ENCODE data around the gene HGFAC.

HGFAC gene

GRCh38 chr4:3411676-3412075 lies 30.1 kb upstream of the HGFAC start:
- TF ChIP-seq CTCF (IDR thresholded peaks at IDR 0.05; ENCODE audit: borderline replicate concordance, control extremely low read depth, extremely low read depth, insufficient read depth, missing control alignments) = no peak
- no peak for DNase-seq (ENCODE audit: low spot score)
- in situ Hi-C loops (cut with MboI; ENCODE audit: low sequenced_read_pairs, unreplicated experiment) = no loop called here

GRCh38 chr4:3412257-3413020 lies 29.3 kb upstream of the HGFAC start:
- TF ChIP-seq CTCF (IDR thresholded peaks at IDR 0.05; ENCODE audit: borderline replicate concordance, control extremely low read depth, extremely low read depth, insufficient read depth, missing control alignments) = no peak
- no peak for DNase-seq (ENCODE audit: low spot score)
- in situ Hi-C loops (cut with MboI; ENCODE audit: low sequenced_read_pairs, unreplicated experiment) = no loop called here

GRCh38 chr4:3413217-3413671 lies 28.5 kb upstream of the HGFAC start:
- in situ Hi-C loops (cut with MboI; ENCODE audit: low sequenced_read_pairs, unreplicated experiment) = no loop called here

GRCh38 chr4:3413675-3414420 lies 27.9 kb upstream of the HGFAC start:
- DNase-seq (ENCODE audit: low spot score) = no peak
- no peak for TF ChIP-seq CTCF (IDR thresholded peaks at IDR 0.05; ENCODE audit: borderline replicate concordance, control extremely low read depth, extremely low read depth, insufficient read depth, missing control alignments)
- in situ Hi-C loops (cut with MboI; ENCODE audit: low sequenced_read_pairs, unreplicated experiment) = no loop called here

More at GRCh38 chr4:3413217-3413671, 28.5 kb upstream of the HGFAC start:
- DNase-seq (ENCODE audit: low spot score) = no peak
- no peak for TF ChIP-seq CTCF (IDR thresholded peaks at IDR 0.05; ENCODE audit: borderline replicate concordance, control extremely low read depth, extremely low read depth, insufficient read depth, missing control alignments)

- no peak for DNase-seq (ENCODE audit: low spot score)
- no peak for TF ChIP-seq CTCF (IDR thresholded peaks at IDR 0.05; ENCODE audit: borderline replicate concordance, control extremely low read depth, extremely low read depth, insufficient read depth, missing control alignments)
- in situ Hi-C loops (cut with MboI; ENCODE audit: low sequenced_read_pairs, unreplicated experiment) = no loop called here
These were observed 27.1 kb upstream of the HGFAC start for GRCh38 chr4:3414421-3415279.

GRCh38 chr4:3415471-3416141 lies 26.2 kb upstream of the HGFAC start:
- in situ Hi-C loops (cut with MboI; ENCODE audit: low sequenced_read_pairs, unreplicated experiment) = no loop called here
- TF ChIP-seq CTCF (IDR thresholded peaks at IDR 0.05; ENCODE audit: borderline replicate concordance, control extremely low read depth, extremely low read depth, insufficient read depth, missing control alignments) = no peak
- no peak for DNase-seq (ENCODE audit: low spot score)
